Mesendoderm (in vitro differentiated cells): ENCODE results near the gene WASHC2A. TPM values are rescaled to one million over a fixed set of nuclear protein-coding genes. Genes with fewer than 3 reads are reported as not detected.
"Not testable (repeated sequence)": the region's sequence is repeated elsewhere in the genome, so short reads cannot be mapped to it uniquely, and the experiment has no call there.

Experiments used
- DNase-seq: peaks from one replicate; pipeline ENCODE4 v3.0.0; 2013
- H2AK5ac ChIP-seq: 2 replicates; pipeline ENCODE4 v1.6.1; 2013; ENCODE audit warnings: low read length, inconsistent platforms
- H2BK120ac ChIP-seq: 2 replicates; pipeline ENCODE4 v1.6.1; 2013; ENCODE audit warnings: low read depth, mild to moderate bottlenecking, low read length, moderate library complexity, mixed read lengths
- H2BK15ac ChIP-seq: replicated peaks from 2 replicates; pipeline ENCODE4 v1.6.1; 2013; ENCODE audit warnings: low read depth, mild to moderate bottlenecking, moderate library complexity
- H2BK5ac ChIP-seq: 2 replicates; pipeline ENCODE4 v1.6.1; 2013; ENCODE audit warnings: low read length, inconsistent platforms
- H3K18ac ChIP-seq: 2 replicates; pipeline ENCODE4 v1.6.1; 2013; ENCODE audit warnings: mild to moderate bottlenecking, low read length, mixed read lengths
- H3K23ac ChIP-seq: one replicate; pipeline ENCODE4 v1.6.1; 2013; ENCODE audit warnings: low read length
- H3K27ac ChIP-seq: 2 replicates; pipeline ENCODE4 v1.5.1; 2013; ENCODE audit warnings: low read depth, mild to moderate bottlenecking, inconsistent platforms, low read length, moderate library complexity
- H3K27me3 ChIP-seq: 2 replicates; pipeline ENCODE4 v1.6.1; 2013; ENCODE audit warnings: low read length, control low read depth, mild to moderate bottlenecking, inconsistent platforms; ENCODE audit not compliant: insufficient read depth, poor library complexity
- H3K36me3 ChIP-seq: 2 replicates; pipeline ENCODE4 v1.6.1; 2013; ENCODE audit warnings: low read length, inconsistent platforms; ENCODE audit not compliant: control insufficient read depth, insufficient read depth
- H3K4ac ChIP-seq: one replicate; pipeline ENCODE4 v1.6.1; 2013; ENCODE audit warnings: low read depth, mild to moderate bottlenecking, low read length, moderate library complexity
- H3K4me1 ChIP-seq: 2 replicates; pipeline ENCODE4 v1.6.1; 2013; ENCODE audit warnings: low read depth, low read length, inconsistent platforms; ENCODE audit not compliant: control insufficient read depth
- H3K4me2 ChIP-seq: 2 replicates; pipeline ENCODE4 v1.6.1; 2013; ENCODE audit warnings: low read length
- H3K4me3 ChIP-seq: 2 replicates; pipeline ENCODE4 v1.5.1; 2013; ENCODE audit warnings: mild to moderate bottlenecking, low read length
- H3K56ac ChIP-seq: one replicate; pipeline ENCODE4 v1.6.1; 2013; ENCODE audit warnings: low read length
- H3K79me1 ChIP-seq: 2 replicates; pipeline ENCODE4 v1.6.1; 2013; ENCODE audit warnings: low read length, inconsistent platforms
- H3K79me2 ChIP-seq: 2 replicates; pipeline ENCODE4 v1.6.1; 2013; ENCODE audit warnings: mild to moderate bottlenecking, low read length; ENCODE audit not compliant: control insufficient read depth, insufficient read depth
- H3K9ac ChIP-seq: 2 replicates; pipeline ENCODE4 v1.6.1; 2013; ENCODE audit warnings: low read length, inconsistent platforms
- H4K5ac ChIP-seq: one replicate; pipeline ENCODE4 v1.6.1; 2013; ENCODE audit warnings: low read length
- H4K8ac ChIP-seq: one replicate; pipeline ENCODE4 v1.6.1; 2013; ENCODE audit warnings: low read depth, mild to moderate bottlenecking, control low read depth, low read length, moderate library complexity
- whole genome bisulfite sequencing: extraction: QIAGEN DNeasy Blood & Tissue Kit; methylation state at CpG from one replicate; pipeline ENCODE4 v1.1.7; 2013; ENCODE audit warnings: low lambda C conversion rate, missing lambda C conversion rate; ENCODE audit not compliant: insufficient coverage; ENCODE audit errors: extremely low coverage; 5-methylcytosine and 5-hydroxymethylcytosine counted together
- polyA plus RNA-seq, 2 experiments: library from polyadenylated mRNA; stranded (reverse); fragments of 200-250 nt; gene quantifications; one replicate each; pipeline ENCODE4 v1.2.3, GENCODE V29; 2013

The WASHC2A gene
- polyA plus RNA-seq (2013, experiment 1 of 2) = 19.2 TPM
- polyA plus RNA-seq (2013, experiment 2 of 2) = 18.7 TPM

DNA sequence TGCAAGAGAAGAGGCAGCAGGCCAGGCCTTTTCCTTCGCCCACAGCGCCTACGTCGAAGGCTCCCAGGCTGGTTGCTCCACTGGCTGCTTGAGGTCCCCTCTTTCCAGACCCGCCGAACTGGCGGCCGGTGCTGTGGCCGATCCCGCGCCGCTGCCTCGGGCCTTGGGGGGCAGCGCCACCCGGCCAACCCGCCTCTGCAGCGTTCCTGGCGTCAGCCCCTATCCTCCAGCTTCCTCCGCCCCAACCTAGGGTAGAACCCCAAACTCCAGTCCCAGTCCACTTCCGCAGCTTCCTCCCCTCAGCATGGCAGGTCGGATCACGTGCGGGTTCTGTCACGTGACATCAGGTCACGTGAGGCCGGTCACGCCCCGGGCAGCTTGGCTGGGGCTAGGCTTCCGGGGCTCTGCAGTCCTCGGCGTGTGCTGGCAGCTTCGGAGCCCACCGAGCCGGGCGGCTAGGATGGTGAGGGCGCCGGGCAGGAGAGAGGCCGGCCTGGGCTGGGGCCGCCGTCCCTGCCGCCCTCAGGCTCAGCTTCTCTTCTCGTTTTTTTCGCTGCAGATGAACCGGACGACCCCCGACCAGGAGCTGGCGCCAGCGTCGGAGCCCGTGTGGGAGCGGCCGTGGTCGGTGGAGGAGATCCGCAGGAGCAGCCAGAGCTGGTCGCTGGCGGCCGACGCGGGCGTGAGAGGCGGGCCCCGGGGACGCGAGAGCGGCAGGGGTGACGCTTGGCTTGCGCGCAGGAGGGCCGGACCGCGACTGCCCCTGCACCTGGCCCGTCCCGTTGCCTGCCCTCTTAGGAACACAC lies at the start of gene WASHC2A:
WASHC2A (plus strand) TSS at position 409 of the 806 bp plus-strand sequence; CDS start at position 461, 52 bp downstream.
- not testable (repeated sequence) for H3K4me2 ChIP-seq, H2BK120ac ChIP-seq, H4K8ac ChIP-seq, H3K4me1 ChIP-seq, H3K36me3 ChIP-seq, H2AK5ac ChIP-seq, H3K79me1 ChIP-seq, H4K5ac ChIP-seq, H3K27ac ChIP-seq, H3K23ac ChIP-seq, H2BK5ac ChIP-seq, H2BK15ac ChIP-seq, H3K18ac ChIP-seq, H3K27me3 ChIP-seq, H3K4ac ChIP-seq, H3K79me2 ChIP-seq
- DNase-seq = peak; percentile 84
- Histone ChIP-seq H3K56ac (peak within 1 kb of the TSS; percentile 81), H3K9ac (peak within 1 kb of the TSS; percentile 61), H3K4me3 (peak within 1 kb of the TSS; percentile 60)
- WGBS = no CpG with 5 or more reads among the region's 73 CpGs

DNA sequence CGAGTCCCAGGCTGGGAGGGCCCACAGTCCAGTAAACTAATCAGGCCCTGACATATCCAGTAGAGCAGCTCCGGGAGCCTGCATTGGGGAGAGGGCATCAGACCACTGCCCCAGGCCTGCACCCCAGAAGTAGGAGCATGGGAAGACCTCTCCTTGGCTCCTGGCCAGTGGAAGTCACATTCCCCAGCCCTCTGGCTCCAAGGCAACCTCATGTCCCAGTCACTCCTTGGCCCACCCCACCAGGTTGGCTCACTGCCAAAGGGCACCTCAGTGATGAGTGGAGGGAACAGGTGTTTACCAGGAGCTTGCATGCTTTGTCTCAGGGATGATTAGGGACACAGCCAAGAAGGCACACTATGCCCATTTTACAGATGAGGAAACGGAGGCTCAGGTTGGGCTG lies 48.5 kb upstream of the WASHC2A start:
- H2BK5ac ChIP-seq, H3K4me2 ChIP-seq, H2BK120ac ChIP-seq, H4K5ac ChIP-seq, H3K4ac ChIP-seq, H4K8ac ChIP-seq, H2BK15ac ChIP-seq, H3K79me2 ChIP-seq, DNase-seq, H3K23ac ChIP-seq, H3K56ac ChIP-seq, H3K27me3 ChIP-seq, H3K27ac ChIP-seq, H3K4me3 ChIP-seq, H3K9ac ChIP-seq, H3K18ac ChIP-seq, H2AK5ac ChIP-seq, H3K36me3 ChIP-seq, H3K4me1 ChIP-seq, H3K79me1 ChIP-seq: not testable (repeated sequence)
- WGBS = no CpG with 5 or more reads among the region's 3 CpGs

- H3K4me3 ChIP-seq, H3K18ac ChIP-seq, H3K56ac ChIP-seq, H3K36me3 ChIP-seq, H3K79me1 ChIP-seq, H4K8ac ChIP-seq, H2BK120ac ChIP-seq, H3K4me1 ChIP-seq, H3K23ac ChIP-seq, H3K27ac ChIP-seq, H3K79me2 ChIP-seq, H2BK5ac ChIP-seq, H3K4ac ChIP-seq, H3K9ac ChIP-seq, H4K5ac ChIP-seq, DNase-seq, H2AK5ac ChIP-seq, H3K4me2 ChIP-seq, H3K27me3 ChIP-seq, H2BK15ac ChIP-seq: not testable (repeated sequence)
- WGBS = no CpG with 5 or more reads among the region's 13 CpGs
These were observed 47.2 kb upstream of the WASHC2A start for GRCh38 chr10:50020451-50021024.

DNA sequence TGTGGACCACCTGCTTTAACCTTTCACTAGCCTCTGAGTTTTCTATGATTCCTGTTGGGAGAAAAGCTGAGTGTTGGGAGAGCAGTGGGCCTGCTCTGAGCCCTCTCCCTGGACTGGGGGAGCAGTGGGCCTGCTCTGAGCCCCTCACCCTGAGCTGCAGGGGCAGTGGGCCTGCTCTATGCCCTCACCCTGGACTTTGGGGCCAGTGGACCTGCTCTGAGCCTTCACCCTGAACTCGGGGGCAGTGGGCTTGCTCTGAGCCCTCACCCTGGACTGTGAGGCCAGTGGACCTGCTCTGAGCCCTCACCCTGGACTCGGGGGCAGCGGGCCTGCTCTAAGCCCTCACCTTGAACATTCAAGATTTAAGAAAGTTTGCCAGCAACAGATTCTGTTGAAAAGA lies 46.1 kb upstream of the WASHC2A start:
- Histone ChIP-seq H3K27ac (no peak overlapping the region), H4K8ac (no peak overlapping the region), H3K4me3 (no peak overlapping the region), H3K56ac (no peak overlapping the region), H2BK15ac (no peak overlapping the region), H3K36me3 (no peaks in the 10 kb centered on the region), H3K79me1 (no peaks in the 10 kb centered on the region), H3K27me3 (no peaks in the 10 kb centered on the region), H4K5ac (no peak overlapping the region), H3K18ac (no peak overlapping the region), H3K4ac (no peak overlapping the region), H3K4me1 (no peaks in the 10 kb centered on the region), H3K23ac (no peak overlapping the region), H3K9ac (no peak overlapping the region), H3K79me2 (no peaks in the 10 kb centered on the region), H3K4me2 (no peak overlapping the region), H2BK120ac (no peak overlapping the region), H2BK5ac (no peak overlapping the region), H2AK5ac (no peak overlapping the region)
- no peak for DNase-seq
- no CpG with 5 or more reads among the region's 3 CpGs for WGBS

GRCh38 chr10:50024716-50025383 lies 42.9 kb upstream of the WASHC2A start:
- not testable (repeated sequence) for H3K36me3 ChIP-seq, H3K18ac ChIP-seq, H2BK5ac ChIP-seq, H2AK5ac ChIP-seq, H3K79me2 ChIP-seq, H3K4me3 ChIP-seq, H3K4ac ChIP-seq, H2BK15ac ChIP-seq, H2BK120ac ChIP-seq, H4K8ac ChIP-seq, H3K79me1 ChIP-seq, H3K4me2 ChIP-seq, DNase-seq, H3K27me3 ChIP-seq, H3K27ac ChIP-seq, H3K23ac ChIP-seq, H3K9ac ChIP-seq, H3K4me1 ChIP-seq, H3K56ac ChIP-seq, H4K5ac ChIP-seq
- no CpG with 5 or more reads among the region's 37 CpGs for WGBS
